ENCODE data around the gene SNX32.

DNA sequence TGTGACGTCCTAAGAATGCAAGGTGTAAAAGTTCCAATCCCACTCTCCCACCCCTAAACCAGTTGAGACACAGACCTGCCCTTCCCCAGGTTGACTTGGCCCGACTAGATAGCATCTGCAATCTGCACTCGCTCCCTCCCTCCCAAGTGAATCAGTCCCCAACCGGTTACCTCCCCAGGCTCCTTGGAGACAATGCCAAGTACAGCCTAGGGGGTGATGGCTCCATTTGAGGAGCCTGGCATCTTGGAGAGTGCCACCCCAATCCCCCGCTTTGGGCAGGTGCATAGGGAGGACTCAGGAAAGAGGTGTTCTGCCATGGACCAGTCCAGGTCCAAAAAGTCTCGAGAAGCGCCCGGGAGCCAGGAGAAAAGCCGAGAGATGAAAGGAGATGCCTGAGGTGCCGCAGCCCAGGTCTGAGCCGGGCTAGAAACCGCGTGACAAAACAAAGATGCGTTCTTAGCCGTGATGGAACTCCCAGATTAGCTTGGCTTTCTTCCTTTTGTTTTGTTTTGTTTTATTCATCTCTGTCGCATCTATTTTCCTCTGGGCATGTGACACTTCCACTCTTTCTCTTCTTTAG, 18.7 kb upstream of the SNX32 start:
- TF ChIP-seq, protein P1, sequence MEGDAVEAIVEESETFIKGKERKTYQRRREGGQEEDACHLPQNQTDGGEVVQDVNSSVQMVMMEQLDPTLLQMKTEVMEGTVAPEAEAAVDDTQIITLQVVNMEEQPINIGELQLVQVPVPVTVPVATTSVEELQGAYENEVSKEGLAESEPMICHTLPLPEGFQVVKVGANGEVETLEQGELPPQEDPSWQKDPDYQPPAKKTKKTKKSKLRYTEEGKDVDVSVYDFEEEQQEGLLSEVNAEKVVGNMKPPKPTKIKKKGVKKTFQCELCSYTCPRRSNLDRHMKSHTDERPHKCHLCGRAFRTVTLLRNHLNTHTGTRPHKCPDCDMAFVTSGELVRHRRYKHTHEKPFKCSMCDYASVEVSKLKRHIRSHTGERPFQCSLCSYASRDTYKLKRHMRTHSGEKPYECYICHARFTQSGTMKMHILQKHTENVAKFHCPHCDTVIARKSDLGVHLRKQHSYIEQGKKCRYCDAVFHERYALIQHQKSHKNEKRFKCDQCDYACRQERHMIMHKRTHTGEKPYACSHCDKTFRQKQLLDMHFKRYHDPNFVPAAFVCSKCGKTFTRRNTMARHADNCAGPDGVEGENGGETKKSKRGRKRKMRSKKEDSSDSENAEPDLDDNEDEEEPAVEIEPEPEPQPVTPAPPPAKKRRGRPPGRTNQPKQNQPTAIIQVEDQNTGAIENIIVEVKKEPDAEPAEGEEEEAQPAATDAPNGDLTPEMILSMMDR (IDR thresholded peaks at IDR 0.05 in 2 of 3, conservative IDR thresholded peaks at IDR 0.05 in 1 of 3; ENCODE audit: borderline replicate concordance in 1 of 3, insufficient read depth in 1 of 3, low read depth in 2 of 3, low read length in 2 of 3), result no peak
- TF ChIP-seq CBX3 (IDR thresholded peaks at IDR 0.05; ENCODE audit: low read depth) (no peak), POLR2AphosphoS5 (IDR thresholded peaks at IDR 0.05; ENCODE audit: low read depth, low read length) (no peak), EZH2 (IDR thresholded peaks at IDR 0.05) (no peak), POLR2A (IDR thresholded peaks at IDR 0.05; ENCODE audit: borderline replicate concordance, extremely low read depth, insufficient read depth, insufficient read length) (no peak), SP1 (IDR thresholded peaks at IDR 0.05; ENCODE audit: low read depth) (no peak), CEBPB (IDR thresholded peaks at IDR 0.05; ENCODE audit: low read depth) (no peak), ZNF274 (IDR thresholded peaks at IDR 0.05; ENCODE audit: low read depth, low read length) (no peak), RAD21 (IDR thresholded peaks at IDR 0.05; ENCODE audit: low read depth) (no peak), SRF (IDR thresholded peaks at IDR 0.05; ENCODE audit: low read depth) (no peak), JUND (IDR thresholded peaks at IDR 0.05) (no peak)
- TF ChIP-seq, protein P2, sequence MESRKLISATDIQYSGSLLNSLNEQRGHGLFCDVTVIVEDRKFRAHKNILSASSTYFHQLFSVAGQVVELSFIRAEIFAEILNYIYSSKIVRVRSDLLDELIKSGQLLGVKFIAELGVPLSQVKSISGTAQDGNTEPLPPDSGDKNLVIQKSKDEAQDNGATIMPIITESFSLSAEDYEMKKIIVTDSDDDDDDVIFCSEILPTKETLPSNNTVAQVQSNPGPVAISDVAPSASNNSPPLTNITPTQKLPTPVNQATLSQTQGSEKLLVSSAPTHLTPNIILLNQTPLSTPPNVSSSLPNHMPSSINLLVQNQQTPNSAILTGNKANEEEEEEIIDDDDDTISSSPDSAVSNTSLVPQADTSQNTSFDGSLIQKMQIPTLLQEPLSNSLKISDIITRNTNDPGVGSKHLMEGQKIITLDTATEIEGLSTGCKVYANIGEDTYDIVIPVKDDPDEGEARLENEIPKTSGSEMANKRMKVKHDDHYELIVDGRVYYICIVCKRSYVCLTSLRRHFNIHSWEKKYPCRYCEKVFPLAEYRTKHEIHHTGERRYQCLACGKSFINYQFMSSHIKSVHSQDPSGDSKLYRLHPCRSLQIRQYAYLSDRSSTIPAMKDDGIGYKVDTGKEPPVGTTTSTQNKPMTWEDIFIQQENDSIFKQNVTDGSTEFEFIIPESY (IDR thresholded peaks at IDR 0.05; ENCODE audit: extremely low read depth, insufficient replicate concordance, low read length), result no peak
- TF ChIP-seq, protein P3, sequence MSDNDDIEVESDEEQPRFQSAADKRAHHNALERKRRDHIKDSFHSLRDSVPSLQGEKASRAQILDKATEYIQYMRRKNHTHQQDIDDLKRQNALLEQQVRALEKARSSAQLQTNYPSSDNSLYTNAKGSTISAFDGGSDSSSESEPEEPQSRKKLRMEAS (IDR thresholded peaks at IDR 0.05), result no peak

Measured in HCT116 (cell line).